SU-DHL-6 (cell line): ENCODE data around the gene SEC16A.

Source experiments
- H2AFZ ChIP-seq: fragments of 200-600 bp; sonication (generic); 2 replicates; pipeline ENCODE4 v1.6.1; 2014; ENCODE audit warnings: low read depth, mild to moderate bottlenecking, moderate library complexity, mixed read lengths, antibody characterized with exemption, low read length; ENCODE audit not compliant: severe bottlenecking
- H3F3A ChIP-seq: fragments of 200-600 bp; shearing (Covaris generic); 2 replicates; pipeline ENCODE4 v1.6.0; 2016; ENCODE audit warnings: antibody characterized with exemption, mild to moderate bottlenecking; ENCODE audit not compliant: insufficient read depth
- H3K27ac ChIP-seq: fragments of 200-600 bp; sonication (generic); 2 replicates; pipeline ENCODE4 v1.5.1; 2016; ENCODE audit warnings: low read depth, mild to moderate bottlenecking, low read length, moderate library complexity, mixed read lengths
- H3K27me3 ChIP-seq: fragments of 200-600 bp; sonication (generic), shearing (Covaris generic); 2 replicates; pipeline ENCODE4 v1.6.0; 2014; ENCODE audit warnings: mild to moderate bottlenecking, low read length
- H3K36me3 ChIP-seq: fragments of 200-600 bp; sonication (generic); 2 replicates; pipeline ENCODE4 v1.6.1; 2014; ENCODE audit warnings: mild to moderate bottlenecking, low read length, mixed read lengths
- H3K4me2 ChIP-seq: fragments of 300-600, 200-600 bp; shearing (Covaris generic), sonication (generic); 2 replicates; pipeline ENCODE4 v1.6.0; 2014; ENCODE audit warnings: low read length, low read depth, mild to moderate bottlenecking; ENCODE audit not compliant: poor library complexity, severe bottlenecking
- H3K4me3 ChIP-seq: fragments of 200-600 bp; sonication (generic); 2 replicates; pipeline ENCODE4 v1.5.1; 2014; ENCODE audit warnings: antibody characterized with exemption, low read length, mild to moderate bottlenecking, mixed read lengths; ENCODE audit not compliant: insufficient read depth, poor library complexity, severe bottlenecking
- H3K79me2 ChIP-seq: fragments of 200-600 bp; sonication (generic); 2 replicates; pipeline ENCODE4 v1.6.1; 2014; ENCODE audit warnings: mild to moderate bottlenecking, low read length, moderate library complexity; ENCODE audit not compliant: insufficient read depth
- H3K9ac ChIP-seq: fragments of 200-600 bp; sonication (generic); 2 replicates; pipeline ENCODE4 v1.7.0; 2014; ENCODE audit warnings: mild to moderate bottlenecking, low read length
- H3K9me2 ChIP-seq: fragments of 200-600 bp; sonication (generic); replicated peaks from 2 replicates; pipeline ENCODE4 v1.6.1; 2014; ENCODE audit warnings: low read length; ENCODE audit not compliant: insufficient read depth
- H3K9me3 ChIP-seq: fragments of 200-600 bp; sonication (generic); 2 replicates; pipeline ENCODE4 v1.6.1; 2014; ENCODE audit warnings: low read length, mixed read lengths; ENCODE audit not compliant: insufficient read depth
- H4K20me1 ChIP-seq: fragments of 200-600 bp; sonication (generic); 2 replicates; pipeline ENCODE4 v1.6.1; 2014; ENCODE audit warnings: low read depth, mild to moderate bottlenecking, antibody characterized with exemption, low read length, moderate library complexity, mixed read lengths
- EZH2phosphoT487 ChIP-seq: fragments of 200-600 bp; sonication (generic), shearing (Covaris generic); conservative IDR thresholded peaks from 2 replicates; pipeline ENCODE4 v1.6.1; 2018; ENCODE audit warnings: mild to moderate bottlenecking, antibody characterized with exemption, low read length, moderate library complexity, mixed read lengths
- TF ChIP-seq, protein P1 (sequence below): fragments of 200-600 bp; sonication (generic); IDR thresholded peaks from one replicate; pipeline ENCODE4 v1.5.1; 2017; ENCODE audit warnings: antibody characterized with exemption, mild to moderate bottlenecking, low read length, moderate library complexity; ENCODE audit not compliant: insufficient read depth, poor library complexity, severe bottlenecking

Gene SEC16A

DNA sequence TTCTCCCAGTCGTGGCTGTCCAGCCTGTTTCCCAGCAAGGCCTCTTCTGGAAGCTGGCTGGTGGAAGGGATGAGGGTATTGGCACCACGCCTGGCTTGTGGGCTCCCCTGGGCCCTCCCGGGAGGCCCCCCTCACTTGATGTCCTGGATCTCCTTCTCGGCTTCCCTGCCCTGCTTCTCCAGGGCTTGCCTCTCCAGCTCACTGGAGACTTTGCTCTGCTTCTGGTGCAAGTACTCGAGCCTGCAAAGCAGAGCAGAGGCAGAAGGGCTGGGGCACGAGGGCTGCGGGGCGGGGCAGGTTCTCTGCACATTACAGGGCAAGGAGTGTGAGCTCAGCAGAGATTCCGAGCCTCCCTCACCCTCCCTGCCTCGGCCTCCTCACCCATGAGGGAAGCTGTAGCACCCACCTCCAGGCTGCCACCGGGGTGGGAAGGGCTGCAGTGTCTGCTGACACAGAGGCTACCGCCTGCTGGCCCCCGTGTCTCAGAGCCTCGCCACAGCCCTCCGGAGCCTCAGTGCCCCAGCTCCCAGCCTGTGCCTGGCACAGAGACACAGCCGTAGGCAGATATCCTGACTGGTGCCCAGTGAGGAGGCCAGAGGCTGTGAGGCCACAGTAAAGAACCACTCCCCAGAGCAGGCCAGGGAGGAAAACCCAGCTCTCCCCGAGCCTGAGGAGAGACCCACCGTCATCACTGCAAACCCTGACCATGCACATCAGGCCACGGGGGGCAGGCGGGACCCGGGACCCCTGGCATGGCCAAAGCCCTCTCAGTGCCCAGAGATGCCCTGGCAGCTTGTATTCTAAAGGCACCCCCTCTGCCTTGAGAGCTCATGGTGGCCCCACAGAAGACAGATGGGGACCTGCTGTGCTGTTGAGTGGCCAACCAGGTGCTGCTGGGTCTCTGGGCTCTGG, 90.0 kb downstream of the SEC16A start:
- Histone ChIP-seq H2AFZ (no peak overlapping the region), H3K9ac (no peak overlapping the region), H3K9me2 (no peaks in the 10 kb centered on the region), H3F3A (no peaks in the 10 kb centered on the region), H3K79me2 (peaks cover 1% of the 10 kb centered on the region; the same call in 1 of the 2 replicates), H3K27ac (no peak overlapping the region), H3K4me3 (no peak overlapping the region), H3K9me3 (no peaks in the 10 kb centered on the region), H4K20me1 (no peaks in the 10 kb centered on the region), H3K27me3 (no peaks in the 10 kb centered on the region), H3K36me3 (no peaks in the 10 kb centered on the region; the same call in 1 of the 2 replicates), H3K4me2 (no peak overlapping the region)
- no peak for TF ChIP-seq EZH2phosphoT487
- TF ChIP-seq, protein P1, sequence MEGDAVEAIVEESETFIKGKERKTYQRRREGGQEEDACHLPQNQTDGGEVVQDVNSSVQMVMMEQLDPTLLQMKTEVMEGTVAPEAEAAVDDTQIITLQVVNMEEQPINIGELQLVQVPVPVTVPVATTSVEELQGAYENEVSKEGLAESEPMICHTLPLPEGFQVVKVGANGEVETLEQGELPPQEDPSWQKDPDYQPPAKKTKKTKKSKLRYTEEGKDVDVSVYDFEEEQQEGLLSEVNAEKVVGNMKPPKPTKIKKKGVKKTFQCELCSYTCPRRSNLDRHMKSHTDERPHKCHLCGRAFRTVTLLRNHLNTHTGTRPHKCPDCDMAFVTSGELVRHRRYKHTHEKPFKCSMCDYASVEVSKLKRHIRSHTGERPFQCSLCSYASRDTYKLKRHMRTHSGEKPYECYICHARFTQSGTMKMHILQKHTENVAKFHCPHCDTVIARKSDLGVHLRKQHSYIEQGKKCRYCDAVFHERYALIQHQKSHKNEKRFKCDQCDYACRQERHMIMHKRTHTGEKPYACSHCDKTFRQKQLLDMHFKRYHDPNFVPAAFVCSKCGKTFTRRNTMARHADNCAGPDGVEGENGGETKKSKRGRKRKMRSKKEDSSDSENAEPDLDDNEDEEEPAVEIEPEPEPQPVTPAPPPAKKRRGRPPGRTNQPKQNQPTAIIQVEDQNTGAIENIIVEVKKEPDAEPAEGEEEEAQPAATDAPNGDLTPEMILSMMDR = no peak

DNA sequence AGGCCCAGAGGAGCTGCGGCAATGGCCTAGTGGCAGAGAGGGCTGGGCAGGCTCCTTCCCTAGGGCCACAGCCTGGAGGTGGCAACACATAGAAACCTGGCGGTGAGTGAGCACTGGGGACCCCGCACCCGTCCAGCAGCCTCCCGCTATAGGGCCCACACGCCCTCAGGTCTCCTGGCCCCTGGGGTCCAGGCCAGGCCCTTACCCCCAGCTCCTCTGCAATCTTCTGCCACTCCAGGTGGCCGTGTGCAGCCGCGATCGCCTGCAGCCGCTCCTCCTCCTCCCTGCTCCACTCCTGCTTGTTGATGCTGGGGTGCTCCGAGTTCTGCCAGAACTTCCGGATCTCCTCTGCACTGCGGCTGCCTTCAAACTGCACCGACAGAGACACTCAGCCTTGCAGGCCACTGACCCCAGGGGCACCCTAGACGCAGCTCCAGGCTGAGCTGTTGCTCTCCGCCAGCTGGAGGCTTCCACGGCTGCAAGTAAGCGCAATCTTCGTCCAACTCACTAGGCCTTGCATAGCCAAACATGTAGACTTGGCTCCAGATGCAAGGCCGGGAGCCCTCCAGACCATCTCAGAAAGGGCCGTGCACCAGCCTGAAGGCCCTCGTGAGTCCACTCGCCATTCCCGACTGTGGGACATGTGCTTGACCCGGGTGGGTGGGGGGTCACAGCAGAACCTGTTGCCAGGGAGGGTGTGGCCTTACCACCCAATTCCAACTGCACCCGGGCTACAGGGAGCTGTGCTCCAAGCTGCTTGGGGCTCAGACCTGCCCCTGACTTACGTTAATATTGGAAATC, 90.9 kb downstream of the SEC16A start:
- H3K27me3 ChIP-seq = no peaks in the 10 kb centered on the region
- no peak overlapping the region for H3K9ac ChIP-seq
- no peak overlapping the region for H3K27ac ChIP-seq
- H3K4me3 ChIP-seq = no peak overlapping the region
- no peak for TF ChIP-seq EZH2phosphoT487
- TF ChIP-seq, protein P1 = no peak
- H3K4me2 ChIP-seq = no peak overlapping the region
- no peaks in the 10 kb centered on the region; the same call in 1 of the 2 replicates for H3K36me3 ChIP-seq
- no peaks in the 10 kb centered on the region for H3F3A ChIP-seq
- no peak overlapping the region for H2AFZ ChIP-seq
- H4K20me1 ChIP-seq = no peaks in the 10 kb centered on the region
- H3K9me3 ChIP-seq = no peaks in the 10 kb centered on the region
- no peaks in the 10 kb centered on the region for H3K9me2 ChIP-seq
- no peaks in the 10 kb centered on the region for H3K79me2 ChIP-seq
